ENCODE results near the gene CAMK1.

Gene CAMK1

DNA sequence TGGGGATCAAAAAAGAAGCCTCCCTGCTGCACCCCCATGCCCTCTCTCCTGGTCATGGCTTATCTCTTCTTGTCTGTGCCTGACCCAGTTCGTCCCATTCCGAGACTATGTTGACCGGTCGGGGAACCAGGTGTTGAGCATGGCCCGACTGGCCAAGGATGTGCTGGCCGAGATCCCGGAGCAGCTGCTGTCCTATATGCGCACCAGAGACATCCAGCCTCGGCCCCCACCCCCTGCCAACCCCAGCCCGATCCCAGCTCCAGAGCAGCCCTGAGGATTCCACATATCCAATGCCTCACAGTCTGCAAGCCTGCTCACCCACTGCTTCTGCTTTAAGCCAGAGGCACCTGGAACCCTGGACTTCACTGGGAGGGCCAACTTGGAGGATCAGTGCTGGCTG is 40.3 kb downstream of the CAMK1 start:
- no peak for TF ChIP-seq CTCF (IDR thresholded peaks at IDR 0.05)
- Histone ChIP-seq H3K36me3 (ENCODE audit: control insufficient read depth, insufficient read depth, low read length) (no peaks in the 10 kb centered on the region), H3K4me1 (peaks cover 12% of the 10 kb centered on the region), H3K4me3 (ENCODE audit: low read depth, low read length) (no peak overlapping the region), H3K4me2 (ENCODE audit: low read length) (no peak overlapping the region), H3K27me3 (ENCODE audit: control insufficient read depth, insufficient read depth, low read length) (no peaks in the 10 kb centered on the region), H2AFZ (no peak overlapping the region), H3K27ac (no peak overlapping the region), H3K79me2 (peaks cover 26% of the 10 kb centered on the region), H3K9ac (no peak overlapping the region), H3K9me3 (ENCODE audit: control insufficient read depth, low read length) (no peaks in the 10 kb centered on the region)

- H3K27ac ChIP-seq = no peak overlapping the region
Measured at GRCh38 chr3:9727743-9728142, 42.0 kb downstream of the CAMK1 start.

GRCh38 chr3:9727041-9727595 is 42.6 kb downstream of the CAMK1 start:
- no peaks in the 10 kb centered on the region for H3K27me3 ChIP-seq (ENCODE audit: control insufficient read depth, insufficient read depth, low read length)
- no peak overlapping the region for H3K4me2 ChIP-seq (ENCODE audit: low read length)
- no peak overlapping the region for H2AFZ ChIP-seq
- no peak overlapping the region for H3K9ac ChIP-seq
- no peaks in the 10 kb centered on the region for H3K36me3 ChIP-seq (ENCODE audit: control insufficient read depth, insufficient read depth, low read length)
- no peak overlapping the region for H3K27ac ChIP-seq
- H3K4me1 ChIP-seq = no peaks in the 10 kb centered on the region
- no peak for TF ChIP-seq CTCF (IDR thresholded peaks at IDR 0.05)
- H3K79me2 ChIP-seq = peaks cover 3% of the 10 kb centered on the region
- H3K9me3 ChIP-seq (ENCODE audit: control insufficient read depth, low read length) = no peaks in the 10 kb centered on the region
- no peak overlapping the region for H3K4me3 ChIP-seq (ENCODE audit: low read depth, low read length)

More at GRCh38 chr3:9727743-9728142, 42.0 kb downstream of the CAMK1 start:
- no peak for TF ChIP-seq CTCF (IDR thresholded peaks at IDR 0.05)
- Histone ChIP-seq H3K4me3 (ENCODE audit: low read depth, low read length) (no peak overlapping the region), H3K4me1 (peaks cover 4% of the 10 kb centered on the region), H3K9me3 (ENCODE audit: control insufficient read depth, low read length) (no peaks in the 10 kb centered on the region), H3K4me2 (ENCODE audit: low read length) (no peak overlapping the region), H3K36me3 (ENCODE audit: control insufficient read depth, insufficient read depth, low read length) (no peaks in the 10 kb centered on the region), H3K79me2 (peaks cover 9% of the 10 kb centered on the region), H3K27me3 (ENCODE audit: control insufficient read depth, insufficient read depth, low read length) (no peaks in the 10 kb centered on the region), H3K9ac (no peak overlapping the region), H2AFZ (no peak overlapping the region)

GRCh38 chr3:9725775-9726515 is 43.8 kb downstream of the CAMK1 start:
- H3K4me1 ChIP-seq = no peaks in the 10 kb centered on the region
- H3K36me3 ChIP-seq (ENCODE audit: control insufficient read depth, insufficient read depth, low read length) = no peaks in the 10 kb centered on the region
- no peak overlapping the region for H3K9ac ChIP-seq
- H3K79me2 ChIP-seq = no peaks in the 10 kb centered on the region
- H3K9me3 ChIP-seq (ENCODE audit: control insufficient read depth, low read length) = no peaks in the 10 kb centered on the region
- H3K4me2 ChIP-seq (ENCODE audit: low read length) = no peak overlapping the region
- H3K27ac ChIP-seq = no peak overlapping the region
- no peak for TF ChIP-seq CTCF (IDR thresholded peaks at IDR 0.05)
- no peaks in the 10 kb centered on the region for H3K27me3 ChIP-seq (ENCODE audit: control insufficient read depth, insufficient read depth, low read length)
- H3K4me3 ChIP-seq (ENCODE audit: low read depth, low read length) = no peak overlapping the region
- H2AFZ ChIP-seq = no peak overlapping the region

GRCh38 chr3:9721700-9722060 is 48.1 kb downstream of the CAMK1 start:
- TF ChIP-seq CTCF (IDR thresholded peaks at IDR 0.05) = no peak
- H3K27me3 ChIP-seq (ENCODE audit: control insufficient read depth, insufficient read depth, low read length) = no peaks in the 10 kb centered on the region
- no peak overlapping the region for H2AFZ ChIP-seq
- H3K79me2 ChIP-seq = no peaks in the 10 kb centered on the region
- H3K4me3 ChIP-seq (ENCODE audit: low read depth, low read length) = no peak overlapping the region
- no peak overlapping the region for H3K27ac ChIP-seq
- no peak overlapping the region for H3K9ac ChIP-seq
- no peaks in the 10 kb centered on the region for H3K36me3 ChIP-seq (ENCODE audit: control insufficient read depth, insufficient read depth, low read length)
- H3K9me3 ChIP-seq (ENCODE audit: control insufficient read depth, low read length) = no peaks in the 10 kb centered on the region
- no peaks in the 10 kb centered on the region for H3K4me1 ChIP-seq
- no peak overlapping the region for H3K4me2 ChIP-seq (ENCODE audit: low read length)

Data from parathyroid adenoma (tissue), 2 donors.